Sigmoid colon (tissue), 4 donors: ENCODE data around the gene HOXB1.

ENCODE experiments used
- CTCF ChIP-seq, 4 experiments: fragments of 450-650 bp in 3 of 4; fragments of 200-600 bp in 1 of 4; IDR thresholded peaks; one replicate each; pipeline ENCODE4 v1.5.1; 2016 to 2019; ENCODE audit warnings: antibody characterized with exemption in 4 of 4, mild to moderate bottlenecking in 3 of 4, moderate library complexity in 2 of 4
- EP300 ChIP-seq, 4 donors: sonication (generic); formaldehyde crosslinking; IDR thresholded peaks; one replicate each; pipeline ENCODE4 v1.6.1; 2017; ENCODE audit warnings: antibody characterized with exemption in 4 of 4
- POLR2A ChIP-seq, 2 donors: fragments of 450-650 bp; IDR thresholded peaks; one replicate each; pipeline ENCODE4 v1.6.1; 2016; ENCODE audit warnings: antibody characterized with exemption in 2 of 2, mild to moderate bottlenecking in 2 of 2, moderate library complexity in 2 of 2

DNA sequence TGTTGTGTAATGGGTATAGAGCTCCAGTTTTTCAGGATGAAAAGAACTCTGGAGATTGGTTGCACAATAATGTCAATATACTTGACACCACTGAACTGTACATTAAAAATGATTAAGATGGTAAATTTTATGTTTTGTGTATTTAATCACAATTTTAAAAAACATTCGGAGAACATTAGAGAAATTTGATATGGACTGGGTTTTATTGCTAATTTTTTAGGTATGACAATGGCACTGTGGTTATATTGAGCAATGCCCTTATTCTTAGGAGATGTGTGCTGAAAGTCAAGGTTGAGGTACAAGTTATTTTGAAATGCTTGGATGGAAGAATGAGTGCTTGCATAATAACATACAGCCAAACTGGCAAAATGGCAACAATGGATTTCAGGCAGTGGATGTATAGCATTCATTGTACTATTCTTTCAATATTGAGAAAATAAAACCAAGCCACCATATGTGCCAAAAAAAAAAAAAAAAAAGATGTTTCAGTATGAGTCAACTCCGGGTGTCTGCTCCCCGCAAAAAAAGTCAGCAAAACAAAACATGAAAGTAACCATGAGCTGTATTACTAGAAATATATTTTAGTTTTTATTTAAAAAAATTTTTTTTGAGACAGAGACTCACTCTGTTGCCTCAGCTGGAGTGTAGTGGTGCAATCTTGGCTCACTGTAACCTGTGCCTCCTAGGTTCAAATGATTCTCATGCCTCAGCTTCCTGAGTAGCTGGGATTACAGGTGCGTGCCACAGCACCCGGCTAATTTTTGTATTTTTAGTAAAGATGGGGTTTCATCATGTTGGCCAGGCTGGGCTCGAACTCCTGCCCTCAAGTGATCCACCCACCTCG is 19.8 kb downstream of the HOXB1 start:
- TF ChIP-seq CTCF (IDR thresholded peaks at IDR 0.05) (no peak), POLR2A (IDR thresholded peaks at IDR 0.05) (no peak), EP300 (IDR thresholded peaks at IDR 0.05) (no peak)
